HS-27A (cell line): Measurements from ENCODE around the gene ACOT7.

ENCODE experiments used
- DNase-seq: peaks from one replicate; pipeline ENCODE4 v3.0.0-alpha.2; 2012; ENCODE audit warnings: low read depth, missing footprints

Gene ACOT7

DNA sequence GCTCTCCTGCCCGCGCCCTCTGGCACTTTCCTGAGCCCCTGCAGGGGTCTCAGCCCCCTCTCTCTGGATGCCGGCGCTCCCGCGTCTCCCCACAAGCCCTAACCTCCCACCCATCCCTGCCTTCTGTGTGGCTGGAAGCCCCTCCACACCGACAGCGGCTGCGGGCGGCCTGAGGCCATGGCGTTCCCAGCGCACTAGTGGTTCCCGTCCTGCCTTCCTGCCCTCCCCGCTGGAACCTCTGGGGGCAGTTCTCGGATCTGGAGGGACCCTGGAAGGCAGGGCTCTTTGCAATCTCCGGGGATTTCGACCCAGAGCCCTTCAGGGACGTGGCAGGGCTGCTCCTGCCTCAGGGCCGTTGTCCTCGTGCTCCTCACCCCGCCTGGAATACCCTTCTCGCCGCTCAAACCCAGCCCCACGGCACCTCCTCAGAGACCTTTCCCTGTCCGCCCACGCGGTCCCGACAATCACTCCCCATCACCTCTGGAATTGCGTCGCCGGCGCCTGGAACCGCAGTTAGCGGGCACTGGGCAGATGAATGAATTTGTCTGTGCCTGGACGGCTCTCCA, 30.5 kb upstream of the ACOT7 start:
- DNase-seq, result no peak

DNA sequence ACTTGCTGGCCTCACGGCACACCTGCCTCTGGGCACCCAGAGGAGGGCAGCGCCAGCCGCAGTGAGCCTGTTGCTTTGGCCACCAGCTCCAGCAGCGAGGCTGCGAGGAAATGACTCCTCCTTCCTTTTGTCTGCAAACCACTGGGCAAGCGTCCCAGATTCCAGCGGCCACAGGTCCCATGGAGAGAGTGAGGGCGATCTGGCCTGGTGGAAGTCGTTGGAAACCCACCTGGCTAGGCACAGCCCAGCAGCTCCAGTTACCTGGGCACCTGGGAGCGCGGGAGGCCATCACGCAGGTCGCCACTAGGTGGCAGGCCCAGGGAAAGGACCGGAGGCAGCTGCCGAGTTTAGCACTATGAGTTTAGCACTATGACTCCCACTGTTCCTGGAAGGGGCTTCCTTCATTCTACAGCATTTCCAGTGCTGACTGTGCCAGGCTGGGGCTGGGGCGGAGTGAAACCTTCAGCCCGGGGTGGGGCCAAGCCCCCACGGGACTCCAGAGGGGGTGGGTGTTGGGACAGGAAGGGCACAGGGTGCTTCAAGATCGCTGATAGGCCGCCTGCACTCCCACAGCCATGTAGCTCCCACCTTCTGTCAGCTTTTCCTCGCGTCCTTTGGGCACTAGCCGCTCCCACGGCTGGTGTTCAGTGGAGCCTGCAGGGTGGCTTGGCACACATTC, 29.9 kb upstream of the ACOT7 start:
- DNase-seq, result no peak

DNA sequence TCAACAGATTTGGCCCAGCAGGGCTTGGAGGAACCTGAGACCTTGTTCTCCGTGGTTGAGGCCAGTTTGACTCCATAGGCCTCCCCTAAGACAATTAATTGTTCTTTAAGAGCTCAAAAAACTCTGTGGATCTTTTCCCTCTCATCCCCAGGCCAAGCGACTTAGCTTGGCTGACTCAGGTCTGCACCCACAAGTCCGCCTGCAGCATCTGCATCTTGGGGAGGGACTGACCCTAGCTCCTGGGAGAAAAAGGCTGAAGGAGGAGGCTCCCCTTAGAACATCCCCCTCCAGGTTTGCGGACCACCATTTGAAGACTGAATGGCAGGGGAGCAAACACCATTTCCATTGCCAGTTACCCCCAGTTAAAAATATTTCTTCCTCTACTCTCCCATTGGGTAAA, 27.7 kb upstream of the ACOT7 start:
- DNase-seq, result no peak

DNA sequence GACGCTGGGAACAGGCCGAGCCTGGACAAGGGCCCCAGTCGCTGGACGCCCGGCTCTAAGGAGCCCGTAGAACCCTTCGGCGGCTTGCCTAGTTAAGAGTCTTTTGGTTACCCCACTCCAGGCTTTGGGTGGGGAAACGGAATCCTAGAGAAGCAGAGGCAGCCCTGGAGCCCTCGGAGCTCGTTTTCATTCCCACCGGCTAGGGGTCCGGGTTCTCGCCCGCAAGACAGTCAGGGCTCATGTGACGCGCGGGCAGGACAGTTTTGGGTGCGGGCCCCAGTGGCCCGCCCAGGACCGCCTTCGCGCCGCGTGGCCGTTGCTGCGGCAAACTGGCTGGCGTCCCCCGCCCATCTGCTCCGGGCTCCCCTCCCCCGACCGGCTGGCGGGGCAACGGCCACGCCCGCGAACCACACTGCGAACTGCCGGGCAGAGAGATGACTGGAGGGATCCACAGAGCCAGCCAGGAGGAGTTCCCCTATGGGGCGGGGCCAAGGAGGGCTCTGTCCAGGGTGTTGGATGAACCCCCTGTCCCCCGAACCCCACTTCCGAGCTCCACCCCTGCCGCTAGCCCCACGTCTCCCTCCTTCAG, 27.0 kb upstream of the ACOT7 start:
- no peak for DNase-seq

DNA sequence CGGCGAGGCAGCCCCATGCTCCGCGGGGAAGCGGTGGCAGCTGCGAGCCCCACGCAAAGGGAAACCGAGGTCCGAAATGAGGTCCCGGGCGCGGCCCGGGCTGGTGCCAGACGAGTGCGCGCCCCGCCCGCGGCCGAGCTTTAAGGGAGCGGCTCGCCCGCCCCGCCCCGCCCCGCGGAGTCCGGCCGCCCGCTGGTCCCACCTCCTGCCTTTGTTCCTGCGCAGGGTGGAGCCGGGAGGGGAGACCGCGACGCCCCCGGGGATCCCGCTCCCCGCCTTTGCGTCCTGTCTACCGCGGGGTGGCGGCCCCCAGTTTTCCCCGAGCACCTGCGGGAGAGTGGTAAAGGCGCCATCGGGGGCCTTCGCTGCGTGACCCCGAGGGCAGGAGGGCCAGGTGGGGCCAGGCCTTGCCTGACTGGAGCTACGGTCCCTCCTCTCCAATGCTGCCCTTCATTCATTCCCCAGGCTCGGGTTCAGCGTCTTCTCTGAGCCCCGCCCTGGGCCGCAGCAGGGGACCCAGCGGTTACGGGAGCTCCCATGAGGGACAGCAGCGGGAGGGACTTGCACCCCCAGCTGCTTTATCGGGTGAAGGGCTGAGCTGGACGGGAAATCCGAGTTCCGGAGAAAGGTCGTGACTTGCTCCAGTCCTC, 26.4 kb upstream of the ACOT7 start, which contains the start of gene HES2:
HES2 (minus strand) TSS at position 116 of the 650 bp plus-strand sequence; CDS start at position 17, 99 bp downstream.
- DNase-seq, result no peak

DNA sequence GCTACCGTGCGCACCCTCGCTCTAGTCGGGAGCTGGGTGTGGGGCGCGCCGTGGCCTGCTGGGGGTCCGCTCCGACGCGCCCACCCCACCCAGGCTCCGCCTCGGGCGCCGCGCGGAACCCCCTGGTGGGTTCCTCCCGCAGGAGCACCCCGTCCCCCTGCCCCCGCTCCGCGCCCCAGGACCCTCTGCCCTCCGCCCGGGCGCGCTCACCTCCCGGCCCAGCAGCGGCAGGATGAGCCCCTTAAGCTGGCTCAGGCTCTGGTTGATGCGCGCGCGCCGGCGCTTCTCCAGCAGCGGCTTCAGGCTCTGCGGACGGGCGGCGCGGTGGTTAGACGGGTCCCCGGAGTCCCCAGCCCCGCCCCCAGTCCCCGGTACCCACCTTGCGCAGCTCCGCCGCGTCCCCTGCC, 25.8 kb upstream of the ACOT7 start:
- DNase-seq, result no peak

DNA sequence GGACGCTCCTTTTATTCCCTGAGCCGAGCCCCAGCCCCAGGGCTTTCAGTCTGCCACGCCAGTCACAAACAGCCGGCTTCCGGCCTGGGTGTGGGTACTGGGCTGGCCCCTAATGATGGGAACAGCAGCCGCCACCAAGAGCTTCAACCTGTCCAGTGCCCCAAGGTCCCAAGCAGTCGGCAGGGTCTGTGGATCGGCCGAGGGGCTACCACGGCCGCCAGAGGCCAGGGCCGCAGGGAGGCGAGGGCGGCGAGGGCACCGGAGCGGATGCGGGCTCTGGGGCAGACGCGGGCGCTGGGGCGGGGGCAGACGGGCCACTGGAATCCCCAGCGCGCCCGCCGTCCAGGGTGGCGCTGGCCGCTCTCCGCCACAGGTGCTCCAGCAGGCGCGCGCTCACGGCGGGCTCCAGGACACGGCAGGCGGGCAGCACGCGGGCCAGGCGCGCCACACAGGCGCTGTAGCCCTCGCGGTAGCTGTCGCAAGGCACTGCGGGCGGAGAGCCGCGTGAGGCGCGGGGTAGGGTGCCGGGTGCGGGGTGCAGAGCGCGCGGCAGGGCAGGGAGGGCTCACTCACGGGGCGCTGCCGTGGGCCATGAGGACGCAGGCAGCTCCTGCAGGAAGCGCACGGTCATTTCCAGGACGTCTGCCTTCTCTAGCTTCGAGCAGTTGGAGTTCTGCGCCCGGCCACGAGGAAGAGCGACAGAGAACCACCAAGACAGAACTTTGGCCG, 25.3 kb upstream of the ACOT7 start:
- DNase-seq, result no peak

DNA sequence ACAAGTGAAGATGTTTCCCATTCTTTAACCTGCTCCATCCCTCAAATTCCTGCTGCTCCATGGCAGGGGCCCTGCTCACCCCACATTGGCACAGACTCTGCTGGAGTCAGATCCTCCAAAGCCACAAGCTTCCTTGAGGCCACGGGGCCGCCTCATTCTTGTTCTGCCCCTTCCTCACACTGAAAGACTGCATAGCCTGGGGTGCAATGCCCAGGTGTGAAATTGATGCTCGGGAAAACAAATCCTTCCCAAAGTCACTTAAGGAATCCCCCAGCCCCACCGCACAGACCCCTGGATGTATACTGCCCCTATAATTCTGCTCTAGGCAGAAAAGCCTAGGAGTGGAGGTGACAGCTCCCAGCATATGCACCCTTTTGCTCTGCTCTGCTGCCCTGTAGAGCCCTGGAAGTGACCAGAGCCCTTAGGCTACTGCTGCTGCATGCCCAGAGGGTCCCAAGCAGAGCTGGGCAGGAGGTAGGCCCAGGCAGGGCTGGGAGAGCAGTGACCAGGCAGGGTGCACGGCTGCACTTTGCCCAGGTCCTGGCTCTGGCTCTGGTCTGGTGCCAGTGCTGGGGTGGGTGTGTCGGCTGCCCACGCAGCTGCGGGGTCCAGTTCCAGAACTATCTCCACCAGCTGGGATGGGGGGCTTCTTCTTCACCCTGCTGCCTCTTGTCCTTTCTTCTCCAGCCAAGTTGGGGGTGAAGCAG, 24.5 kb upstream of the ACOT7 start:
- DNase-seq, result no peak

DNA sequence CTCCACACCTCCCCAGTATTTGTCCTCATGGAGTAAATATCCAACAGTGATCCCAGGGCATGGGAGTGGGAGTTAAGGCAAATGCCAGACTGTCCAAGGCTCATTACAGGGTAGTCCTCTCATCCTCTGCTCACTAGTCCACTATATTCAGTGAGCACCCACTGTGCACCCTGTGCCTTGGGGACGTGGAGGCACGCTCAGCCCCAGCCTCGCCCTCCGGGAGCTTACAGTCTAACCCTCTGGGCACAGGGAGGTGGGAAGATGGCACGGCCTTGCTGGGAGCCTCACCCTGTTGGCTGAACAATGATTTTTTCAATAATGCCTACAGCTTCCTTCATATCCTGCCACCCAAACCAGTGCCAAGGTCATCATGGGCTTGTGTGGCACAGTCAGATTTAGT, 23.3 kb upstream of the ACOT7 start:
- no peak for DNase-seq

DNA sequence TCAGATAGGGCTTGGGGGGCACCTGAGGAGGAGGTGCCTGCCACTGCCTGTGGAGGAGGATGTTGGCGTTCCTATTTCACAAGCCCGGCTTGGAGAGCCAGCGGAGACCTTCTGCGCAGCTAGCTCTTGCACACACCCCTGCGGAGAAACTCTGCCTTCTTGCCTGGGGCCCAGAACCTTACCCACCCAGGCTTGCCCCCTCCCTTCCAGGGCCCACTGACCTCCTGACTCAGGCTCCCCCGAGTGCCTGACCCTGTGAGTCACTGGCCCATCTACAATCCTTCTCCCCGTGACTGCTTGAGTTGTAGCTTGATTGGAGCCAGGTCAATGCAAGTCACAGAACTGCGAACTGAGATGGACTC, 22.7 kb upstream of the ACOT7 start:
- no peak for DNase-seq

DNA sequence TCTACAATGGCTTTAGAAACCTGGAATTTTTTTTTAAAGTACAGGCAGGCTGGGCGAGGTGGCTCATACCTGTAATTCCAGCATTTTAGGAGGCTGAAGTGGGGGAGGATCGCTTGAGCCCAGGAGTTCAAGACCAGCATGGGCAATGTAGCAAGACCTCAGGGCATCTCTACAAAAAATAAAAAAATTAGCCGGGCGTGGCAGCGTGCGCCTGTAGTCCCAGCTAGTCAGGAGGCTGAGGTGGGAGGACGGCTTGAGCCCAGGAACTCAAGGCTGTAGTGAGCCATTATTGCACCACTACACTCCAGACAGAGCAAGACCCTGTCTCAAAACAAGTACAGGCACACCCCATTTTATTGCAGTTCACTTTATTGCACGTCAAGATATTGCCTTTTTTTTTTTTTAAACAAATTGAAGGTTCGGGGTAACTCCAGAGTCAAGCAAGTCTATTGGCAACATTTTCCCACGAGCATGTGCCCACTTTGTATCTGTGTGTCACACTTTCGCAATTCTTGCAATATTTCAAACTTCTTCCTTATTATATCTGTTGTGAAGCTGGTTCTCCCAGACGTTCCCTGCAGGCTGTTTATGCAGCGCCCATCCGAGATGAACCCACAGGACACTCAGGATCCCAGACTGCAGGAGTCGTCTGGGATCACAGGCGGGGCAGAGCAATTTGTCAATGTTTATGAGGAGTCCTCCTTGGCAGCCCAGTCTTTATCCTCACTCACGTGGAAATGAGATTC, 21.5 kb upstream of the ACOT7 start:
- no peak for DNase-seq

DNA sequence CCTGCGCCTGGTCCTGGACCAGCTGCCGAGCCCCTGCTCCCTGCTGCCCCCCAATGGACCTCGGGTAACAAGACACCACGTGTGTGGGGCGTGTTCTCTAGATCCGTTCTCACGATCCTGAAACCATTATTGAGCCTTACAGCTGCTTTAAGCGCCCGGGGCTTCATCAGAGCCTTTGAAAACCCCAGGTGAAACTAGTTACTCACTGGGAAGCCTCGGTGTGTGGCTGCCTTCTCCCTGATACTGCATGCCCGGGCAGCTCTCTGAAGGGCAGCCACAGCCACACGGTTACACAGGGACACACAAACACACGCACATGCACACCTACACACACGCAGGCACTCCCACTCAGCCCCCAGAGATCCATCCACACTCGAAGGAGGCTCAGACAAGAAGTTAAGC, 20.9 kb upstream of the ACOT7 start:
- no peak for DNase-seq

DNA sequence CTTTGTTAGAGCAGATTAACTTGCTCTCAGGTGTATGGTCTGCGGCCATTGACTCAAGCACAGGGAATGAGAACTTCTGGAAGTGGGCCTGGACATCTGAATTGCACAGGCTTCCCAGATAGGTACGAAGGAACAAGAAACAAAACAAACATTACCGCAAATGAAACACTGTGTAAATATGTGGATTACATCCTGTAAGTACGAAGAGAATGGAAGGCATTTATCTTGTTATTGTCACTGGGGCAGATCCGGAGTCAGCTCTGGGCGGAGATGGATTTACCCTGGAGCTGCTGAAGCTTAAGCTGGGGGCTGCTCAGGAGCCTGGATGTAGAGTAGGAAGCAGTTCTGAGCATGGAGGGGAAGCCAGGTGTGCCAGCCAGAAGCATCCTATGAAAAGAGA, 19.3 kb upstream of the ACOT7 start:
- no peak for DNase-seq

DNA sequence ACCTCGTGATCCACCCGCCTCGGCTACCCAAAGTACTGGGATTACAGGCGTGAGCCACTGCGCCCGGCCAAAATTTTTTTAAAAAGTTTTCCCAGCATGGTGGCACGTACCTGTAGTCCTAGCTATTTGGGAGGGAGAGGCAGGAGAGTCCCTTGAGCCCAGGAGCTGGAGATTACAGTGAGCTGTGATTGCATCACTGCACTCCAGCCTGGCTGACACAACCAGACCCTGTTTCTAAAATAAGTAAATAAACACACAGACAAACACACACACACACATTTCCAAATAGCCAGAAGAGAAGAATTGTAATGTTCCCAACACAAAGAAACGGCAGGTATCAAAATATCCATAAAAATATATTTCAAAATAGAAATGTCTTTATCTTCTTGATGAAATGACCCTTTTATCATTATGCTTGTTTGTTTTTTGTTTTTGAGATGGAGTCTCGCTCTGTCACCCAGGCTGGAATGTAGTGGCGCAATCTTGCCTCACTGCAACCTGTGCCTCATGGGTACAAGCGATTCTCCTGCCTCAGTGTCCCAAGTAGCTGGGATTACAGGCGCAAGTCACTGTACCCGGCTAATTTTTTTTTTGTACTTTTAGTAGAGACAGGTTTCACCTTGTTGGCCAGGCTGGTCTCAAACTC, 16.8 kb upstream of the ACOT7 start:
- no peak for DNase-seq

DNA sequence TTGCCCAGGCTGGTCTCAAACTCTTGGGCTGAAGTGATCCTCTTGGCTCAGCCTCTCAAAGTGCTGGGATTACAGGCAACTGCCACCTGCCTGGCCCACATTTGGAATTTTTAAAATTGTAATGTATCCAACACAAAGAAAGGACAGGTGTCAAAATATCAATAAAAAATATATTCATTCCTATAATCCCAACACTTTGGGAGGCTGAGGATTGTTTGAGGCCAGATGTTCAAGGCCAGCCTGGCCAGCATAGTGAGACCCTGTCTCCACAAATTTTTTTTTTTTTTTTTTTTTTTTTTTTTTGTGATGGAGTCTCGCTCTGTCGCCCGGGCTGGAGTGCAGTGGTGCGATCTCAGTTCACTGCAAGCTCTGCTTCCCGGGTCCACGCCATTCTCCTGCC, 16.2 kb upstream of the ACOT7 start:
- DNase-seq, result no peak

DNA sequence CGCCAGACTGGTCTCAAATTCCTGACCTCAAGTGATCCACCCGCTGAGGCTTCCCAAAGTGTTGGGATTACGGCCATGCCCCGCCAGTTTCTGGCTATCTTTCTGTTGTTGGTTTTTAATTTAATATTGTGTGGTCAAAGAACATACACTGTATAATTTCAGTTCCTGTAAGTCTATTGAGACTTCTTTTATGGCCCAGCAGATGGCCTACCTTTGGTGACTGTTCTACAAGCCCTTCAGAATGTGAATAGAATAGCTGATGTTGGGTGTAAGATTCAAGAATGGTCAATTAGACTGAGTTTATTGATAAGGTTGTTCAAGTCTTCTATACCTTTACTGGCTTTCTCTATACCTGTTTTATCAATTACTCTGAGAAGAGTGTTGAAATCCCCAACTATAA, 15.5 kb upstream of the ACOT7 start:
- DNase-seq, result no peak

DNA sequence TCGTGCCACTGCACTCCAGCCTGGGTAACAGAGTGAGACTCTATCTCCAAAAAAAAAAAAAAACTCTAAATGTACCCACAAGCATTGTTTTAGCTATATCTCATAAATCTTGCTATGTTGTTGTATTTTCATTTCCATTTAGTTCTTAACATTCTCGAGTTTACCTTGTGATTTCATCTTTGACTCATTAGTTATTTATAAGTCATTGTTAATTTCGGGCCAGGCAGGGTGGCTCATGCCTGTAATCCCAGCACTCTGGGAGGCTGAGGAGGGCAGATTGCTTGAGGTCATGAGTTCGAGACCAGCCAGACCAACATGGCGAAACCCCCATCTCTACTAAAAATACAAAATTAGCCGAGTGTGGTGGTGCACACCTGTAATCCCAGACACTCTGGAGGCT, 14.5 kb upstream of the ACOT7 start:
- no peak for DNase-seq

DNA sequence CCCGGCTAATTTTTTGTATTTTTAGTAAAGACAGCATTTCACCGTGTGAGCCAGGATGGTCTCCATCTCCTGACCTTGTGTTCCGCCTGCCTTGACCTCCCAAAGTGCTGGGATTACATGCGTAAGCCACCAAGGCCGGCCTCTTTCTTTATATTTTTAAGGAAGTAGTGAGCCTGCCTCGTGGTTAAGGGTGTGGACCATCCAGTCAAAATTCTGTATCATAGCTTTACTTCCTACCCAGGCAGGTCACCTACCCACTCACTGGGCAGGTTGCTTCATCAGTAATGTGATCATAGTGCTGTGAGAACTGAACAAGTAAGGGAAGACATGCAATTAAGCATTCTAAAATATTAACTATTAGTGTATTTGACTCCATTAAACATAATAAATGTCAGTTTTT, 8.1 kb upstream of the ACOT7 start:
- no peak for DNase-seq

DNA sequence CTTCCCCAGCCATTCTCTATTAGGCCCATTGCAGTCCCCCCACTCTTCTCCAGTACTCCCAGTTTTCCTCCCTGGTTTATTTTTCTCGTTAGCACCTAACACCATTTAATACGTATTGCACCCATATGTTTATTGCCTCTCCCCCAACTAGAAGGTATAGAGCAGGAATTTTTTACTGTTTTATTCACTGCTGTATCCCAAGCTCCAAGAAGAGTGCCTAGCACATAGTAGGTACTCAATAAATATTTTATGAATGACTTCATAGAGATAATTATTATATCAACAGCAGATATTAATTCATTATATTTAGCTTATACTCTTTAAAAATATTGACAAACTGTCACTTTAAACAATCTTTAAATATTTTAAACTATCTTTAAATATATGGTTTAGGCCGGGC, 5.7 kb upstream of the ACOT7 start:
- DNase-seq, result no peak

DNA sequence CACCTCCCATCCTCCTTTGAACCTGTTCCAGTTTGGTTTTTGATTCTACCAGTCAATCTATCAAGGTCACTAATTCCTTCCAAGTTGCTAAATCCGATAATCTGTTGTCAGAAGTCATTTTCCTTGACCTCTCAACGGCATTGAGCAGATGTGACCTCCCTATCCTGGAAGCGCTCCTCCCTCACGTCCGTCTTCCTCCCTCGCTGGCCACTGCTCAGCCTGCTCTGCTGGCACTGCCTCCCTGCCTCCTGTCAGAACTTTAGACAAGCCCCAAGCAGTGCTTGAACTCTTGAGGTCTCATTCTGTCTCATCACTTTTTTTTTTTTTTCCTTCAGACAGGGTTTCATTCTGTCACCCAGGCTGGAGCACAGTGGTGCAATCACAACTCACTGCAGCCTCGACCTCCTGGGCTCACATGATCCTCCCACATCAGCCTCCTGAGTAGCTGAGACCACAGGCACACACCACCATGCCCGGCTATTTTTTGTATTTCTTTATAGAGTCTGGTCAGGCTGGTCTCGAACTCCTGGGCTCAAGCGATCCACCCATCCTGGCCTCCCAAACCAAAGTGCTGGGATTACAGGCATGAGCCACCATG, 4.4 kb upstream of the ACOT7 start:
- DNase-seq, result no peak
